ENCODE data around the gene CDIP1.

- TF ChIP-seq CTCF (IDR thresholded peaks at IDR 0.05) (no peak), POLR2A (IDR thresholded peaks at IDR 0.05) (no peak)
Measured at GRCh38 chr16:4499196-4499555, 39.4 kb downstream of the CDIP1 start.
